Kidney (tissue), 14 donors: ENCODE data around the gene MISP. TPM values are rescaled to one million over a fixed set of nuclear protein-coding genes. Genes with fewer than 3 reads are reported as not detected.

Source experiments
- DNase-seq, 5 donors: peaks; one replicate each; pipeline ENCODE4 v3.0.0-alpha.2; 2013 to 2020
- FAIRE-seq: peaks from 2 replicates; lab custom pipeline; 2012; peaks lifted over from hg19 to GRCh38; lab: Jason Lieb, UNC
- H3K27ac ChIP-seq, 2 donors: one replicate each; pipeline ENCODE4 v1.7.0; 2013; ENCODE audit warnings: low read depth in 2 of 2, low read length in 2 of 2, inconsistent platforms in 1 of 2
- H3K27me3 ChIP-seq: one replicate; pipeline ENCODE4 v1.7.1; 2013; ENCODE audit warnings: low read length, inconsistent platforms; ENCODE audit not compliant: control insufficient read depth, insufficient read depth
- H3K36me3 ChIP-seq, 3 donors: one replicate each; pipeline versions ENCODE4 v1.7.0 to v1.7.1; 2013; ENCODE audit warnings: low read length in 3 of 3, control low read depth in 1 of 3, inconsistent platforms in 1 of 3; ENCODE audit not compliant: insufficient read depth in 3 of 3, control insufficient read depth in 2 of 3
- H3K4me1 ChIP-seq, 3 donors: one replicate each; pipeline versions ENCODE4 v1.7.0 to v1.7.1; 2013; ENCODE audit warnings: low read length in 3 of 3, inconsistent platforms in 1 of 3, low read depth in 1 of 3; ENCODE audit not compliant: control insufficient read depth in 2 of 3, insufficient read depth in 2 of 3
- H3K4me3 ChIP-seq, 3 donors: one replicate each; pipeline versions ENCODE4 v1.7.0 to v1.8.1; 2013; ENCODE audit warnings: low read length in 3 of 3, control low read depth in 1 of 3, inconsistent platforms in 1 of 3
- H3K9ac ChIP-seq, 3 donors: one replicate each; pipeline versions ENCODE4 v1.7.0 to v1.7.1; 2013; ENCODE audit warnings: low read length in 3 of 3, control low read depth in 1 of 3, inconsistent platforms in 1 of 3
- H3K9me3 ChIP-seq, 3 donors: one replicate each; pipeline versions ENCODE4 v1.7.0 to v1.7.1; 2013; ENCODE audit warnings: low read length in 3 of 3, control low read depth in 1 of 3, inconsistent platforms in 1 of 3; ENCODE audit not compliant: control insufficient read depth in 2 of 3, insufficient read depth in 1 of 3
- intact Hi-C: fragments of 100-400 bp; cut with DNase I; formaldehyde crosslinking; loops from one replicate; pipeline ENCODE4 v1.11.1; 2022
- polyA plus RNA-seq: library from polyadenylated mRNA; stranded (reverse); fragments of 350-450 nt; fragmentation: Illumina TruSeq; extraction: RNeasy Lipid Tissue Mini Kit (QIAGEN cat#74804); gene quantifications from one replicate; pipeline ENCODE4 v1.2.3, GENCODE V29; 2014; ENCODE audit warnings: low read depth, low replicate concordance; ENCODE audit not compliant: insufficient read depth
- total RNA-seq: library from RNA; stranded (reverse); fragmentation: NEBNext Ultra II Directional; extraction: Animal tissue kit (Norgen Biotek cat#: 25700); gene quantifications from one replicate; pipeline ENCODE4 v1.2.1, GENCODE V29; 2021
- TF ChIP-seq, protein P1 (sequence below): IDR thresholded peaks from 3 replicates; pipeline ENCODE4 v1.5.1; 2012; ENCODE audit warnings: mild to moderate bottlenecking, moderate library complexity, borderline replicate concordance; ENCODE audit not compliant: insufficient read depth; ENCODE audit errors: extremely low read depth
- donor health status: control.
- donor health status: control.
- donor health status: control.
- donor health status: control.
- donor health status: control.
- donor health status: DM: yes; HTN: yes; CAD: no.
- donor health status: Normal renal cell carcinoma (clear cell type).

MISP gene
- total and polyA plus RNA-seq, 2 donors from 2014 or later, result 17.8 to 19.6 TPM

DNA sequence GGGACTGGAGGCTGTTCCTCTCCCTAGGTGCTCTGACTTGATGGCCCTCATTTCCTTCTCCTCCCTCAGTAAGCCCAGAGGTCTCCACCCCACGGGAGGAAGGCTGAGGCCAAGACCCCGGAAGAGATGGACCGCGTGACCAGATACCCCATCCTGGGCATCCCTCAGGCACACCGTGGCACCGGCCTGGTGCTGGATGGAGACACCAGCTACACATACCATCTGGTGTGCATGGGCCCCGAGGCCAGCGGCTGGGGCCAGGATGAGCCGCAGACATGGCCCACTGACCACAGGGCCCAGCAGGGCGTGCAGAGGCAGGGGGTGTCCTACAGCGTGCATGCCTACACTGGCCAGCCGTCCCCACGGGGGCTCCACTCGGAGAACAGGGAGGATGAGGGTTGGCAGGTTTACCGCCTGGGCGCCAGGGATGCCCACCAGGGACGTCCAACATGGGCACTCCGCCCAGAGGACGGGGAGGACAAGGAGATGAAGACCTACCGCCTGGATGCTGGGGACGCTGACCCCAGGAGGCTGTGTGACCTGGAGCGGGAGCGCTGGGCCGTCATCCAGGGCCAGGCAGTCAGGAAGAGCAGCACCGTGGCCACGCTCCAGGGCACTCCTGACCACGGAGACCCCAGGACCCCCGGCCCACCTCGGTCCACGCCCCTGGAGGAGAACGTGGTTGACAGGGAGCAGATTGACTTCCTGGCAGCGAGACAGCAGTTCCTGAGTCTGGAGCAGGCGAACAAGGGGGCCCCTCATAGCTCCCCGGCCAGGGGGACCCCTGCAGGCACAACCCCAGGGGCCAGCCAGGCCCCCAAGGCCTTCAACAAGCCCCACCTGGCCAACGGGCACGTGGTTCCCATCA lies 6.1 kb downstream of the MISP start:
- TF ChIP-seq, protein P1, sequence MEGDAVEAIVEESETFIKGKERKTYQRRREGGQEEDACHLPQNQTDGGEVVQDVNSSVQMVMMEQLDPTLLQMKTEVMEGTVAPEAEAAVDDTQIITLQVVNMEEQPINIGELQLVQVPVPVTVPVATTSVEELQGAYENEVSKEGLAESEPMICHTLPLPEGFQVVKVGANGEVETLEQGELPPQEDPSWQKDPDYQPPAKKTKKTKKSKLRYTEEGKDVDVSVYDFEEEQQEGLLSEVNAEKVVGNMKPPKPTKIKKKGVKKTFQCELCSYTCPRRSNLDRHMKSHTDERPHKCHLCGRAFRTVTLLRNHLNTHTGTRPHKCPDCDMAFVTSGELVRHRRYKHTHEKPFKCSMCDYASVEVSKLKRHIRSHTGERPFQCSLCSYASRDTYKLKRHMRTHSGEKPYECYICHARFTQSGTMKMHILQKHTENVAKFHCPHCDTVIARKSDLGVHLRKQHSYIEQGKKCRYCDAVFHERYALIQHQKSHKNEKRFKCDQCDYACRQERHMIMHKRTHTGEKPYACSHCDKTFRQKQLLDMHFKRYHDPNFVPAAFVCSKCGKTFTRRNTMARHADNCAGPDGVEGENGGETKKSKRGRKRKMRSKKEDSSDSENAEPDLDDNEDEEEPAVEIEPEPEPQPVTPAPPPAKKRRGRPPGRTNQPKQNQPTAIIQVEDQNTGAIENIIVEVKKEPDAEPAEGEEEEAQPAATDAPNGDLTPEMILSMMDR, result no peak
- Histone ChIP-seq H3K4me3 (no peak overlapping the region), H3K4me1 (peaks cover 0 to 5% (median 0%) of the 10 kb centered on the region in 3 donors), H3K27me3 (no peaks in the 10 kb centered on the region), H3K9ac (no peak overlapping the region), H3K9me3 (peaks cover 0 to 3% (median 0%) of the 10 kb centered on the region in 3 donors), H3K36me3 (no peaks in the 10 kb centered on the region), H3K27ac (no peak overlapping the region)
- intact Hi-C loops, result no loop called here
- DNase-seq (no peak), FAIRE-seq (no peak)

DNA sequence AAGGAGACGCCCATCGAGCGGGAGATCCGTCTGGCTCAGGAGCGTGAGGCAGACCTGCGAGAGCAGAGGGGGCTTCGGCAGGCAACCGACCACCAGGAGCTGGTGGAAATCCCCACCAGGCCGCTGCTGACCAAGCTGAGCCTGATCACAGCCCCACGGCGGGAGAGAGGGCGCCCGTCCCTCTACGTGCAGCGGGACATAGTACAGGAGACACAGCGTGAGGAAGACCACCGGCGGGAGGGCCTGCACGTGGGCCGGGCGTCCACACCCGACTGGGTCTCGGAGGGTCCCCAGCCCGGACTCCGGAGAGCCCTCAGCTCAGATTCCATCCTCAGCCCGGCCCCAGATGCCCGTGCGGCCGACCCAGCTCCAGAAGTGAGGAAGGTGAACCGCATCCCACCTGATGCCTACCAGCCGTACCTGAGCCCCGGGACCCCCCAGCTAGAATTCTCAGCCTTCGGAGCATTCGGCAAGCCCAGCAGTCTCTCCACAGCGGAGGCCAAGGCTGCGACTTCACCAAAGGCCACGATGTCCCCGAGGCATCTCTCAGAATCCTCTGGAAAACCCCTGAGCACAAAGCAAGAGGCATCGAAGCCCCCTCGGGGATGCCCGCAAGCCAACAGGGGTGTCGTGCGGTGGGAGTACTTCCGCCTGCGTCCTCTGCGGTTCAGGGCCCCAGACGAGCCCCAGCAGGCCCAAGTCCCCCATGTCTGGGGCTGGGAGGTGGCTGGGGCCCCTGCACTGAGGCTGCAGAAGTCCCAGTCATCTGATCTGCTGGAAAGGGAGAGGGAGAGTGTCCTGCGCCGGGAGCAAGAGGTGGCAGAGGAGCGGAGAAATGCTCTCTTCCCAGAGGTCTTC lies 7.1 kb downstream of the MISP start:
- Histone ChIP-seq H3K4me1 (peaks cover 0 to 2% (median 0%) of the 10 kb centered on the region in 3 donors), H3K4me3 (no peak overlapping the region), H3K9ac (no peak overlapping the region), H3K36me3 (no peaks in the 10 kb centered on the region), H3K9me3 (peaks cover 0 to 3% (median 0%) of the 10 kb centered on the region in 3 donors), H3K27ac (no peak overlapping the region), H3K27me3 (no peaks in the 10 kb centered on the region)
- no peak for DNase-seq
- intact Hi-C loops, result no loop called here
- no peak for FAIRE-seq
- TF ChIP-seq, protein P1, result no peak

DNA sequence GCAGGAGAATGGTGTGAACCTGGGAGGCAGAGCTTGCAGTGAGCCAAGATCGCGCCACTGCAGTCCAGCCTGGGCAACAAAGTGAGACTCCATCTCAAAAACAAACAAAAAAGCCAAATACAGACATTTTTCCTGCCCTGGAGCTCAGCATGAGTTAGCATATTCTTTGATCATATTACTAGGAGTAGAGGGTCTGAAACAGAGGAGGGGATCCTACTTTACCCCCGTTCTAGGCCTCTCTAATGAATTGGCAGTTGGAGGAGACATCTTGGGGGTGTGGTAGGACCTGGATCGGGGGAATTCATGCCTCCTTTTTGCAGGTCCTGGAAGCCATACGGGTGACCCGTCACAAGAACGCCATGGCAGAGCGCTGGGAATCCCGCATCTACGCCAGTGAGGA lies 12.3 kb downstream of the MISP start:
- DNase-seq, result no peak
- TF ChIP-seq, protein P1, result no peak
- no peak overlapping the region for H3K27ac ChIP-seq
- peaks cover 0 to 3% (median 0%) of the 10 kb centered on the region in 3 donors for H3K9me3 ChIP-seq
- H3K9ac ChIP-seq, result no peak overlapping the region
- no peaks in the 10 kb centered on the region for H3K36me3 ChIP-seq
- no peaks in the 10 kb centered on the region for H3K27me3 ChIP-seq
- H3K4me1 ChIP-seq, result no peaks in the 10 kb centered on the region
- intact Hi-C loops, result no loop called here
- FAIRE-seq, result no peak
- H3K4me3 ChIP-seq, result no peak overlapping the region
